ENCODE results near the gene FKBP1A. TPM values are rescaled to one million over a fixed set of nuclear protein-coding genes. Genes with fewer than 3 reads are reported as not detected.
"Not testable (repeated sequence)": the region's sequence is repeated elsewhere in the genome, so short reads cannot be mapped to it uniquely, and the experiment has no call there.

The FKBP1A gene
- total RNA-seq, 2 experiments from 2014 or later = 247 to 273 TPM

GRCh38 chr20:1403624-1404023, 10.8 kb upstream of the FKBP1A start:
- Mint-ChIP-seq H3K27ac (no peak overlapping the region), H3K27me3 (peaks cover 36% of the 10 kb centered on the region), H3K4me3 (no peak overlapping the region), H3K4me1 (peaks cover 8% of the 10 kb centered on the region), H3K9me3 (ENCODE audit: low read depth) (peaks cover 4% of the 10 kb centered on the region), H3K36me3 (peaks cover 3% of the 10 kb centered on the region)
- DNase-seq (no peak), ATAC-seq (no peak)
- CTCF ChIA-PET = interaction anchor here (1.2 kb wide), 1 partner anchor 34 kb away, joined by 3 read pairs; no protein-coding TSS in a partner anchor

- Mint-ChIP-seq H3K4me1 (peaks cover 8% of the 10 kb centered on the region), H3K36me3 (peaks cover 2% of the 10 kb centered on the region), H3K27me3 (peaks cover 44% of the 10 kb centered on the region), H3K9me3 (ENCODE audit: low read depth) (peaks cover 4% of the 10 kb centered on the region), H3K27ac (no peak overlapping the region), H3K4me3 (no peak overlapping the region)
- ATAC-seq = no peak
- no peak for DNase-seq
- CTCF ChIA-PET = interaction anchor here (1.3 kb wide), 1 partner anchor 101 kb away, joined by 3 read pairs; no protein-coding TSS in a partner anchor
Measured at GRCh38 chr20:1402149-1402548, 9.3 kb upstream of the FKBP1A start.

- Mint-ChIP-seq H3K9me3 (ENCODE audit: low read depth) (peaks cover 4% of the 10 kb centered on the region), H3K4me3 (no peak overlapping the region), H3K27ac (no peak overlapping the region), H3K36me3 (peaks cover 2% of the 10 kb centered on the region), H3K4me1 (peaks cover 14% of the 10 kb centered on the region), H3K27me3 (peaks cover 45% of the 10 kb centered on the region)
- DNase-seq (no peak), ATAC-seq (no peak)
- CTCF ChIA-PET = no interaction called here
Measured at GRCh38 chr20:1401451-1401907, 8.6 kb upstream of the FKBP1A start.

GRCh38 chr20:1399678-1400366, 7.0 kb upstream of the FKBP1A start:
- CTCF ChIA-PET = interaction anchor here (0.8 to 1.2 kb wide), 3 partner anchors 31 to 68 kb away, joined by 3 read pairs; no protein-coding TSS in a partner anchor
- Mint-ChIP-seq H3K4me1 (peaks cover 19% of the 10 kb centered on the region), H3K27me3 (peaks cover 48% of the 10 kb centered on the region)
- H3K27ac Mint-ChIP-seq; H3K4me3 Mint-ChIP-seq; ATAC-seq; H3K36me3 Mint-ChIP-seq; H3K9me3 Mint-ChIP-seq (ENCODE audit: low read depth); DNase-seq: not testable (repeated sequence)

GRCh38 chr20:1398185-1398584, 5.3 kb upstream of the FKBP1A start:
- H3K27ac Mint-ChIP-seq; DNase-seq; H3K4me3 Mint-ChIP-seq; H3K9me3 Mint-ChIP-seq (ENCODE audit: low read depth); H3K36me3 Mint-ChIP-seq; ATAC-seq: not testable (repeated sequence)
- CTCF ChIA-PET = interaction anchor here (0.8 to 2.4 kb wide), 5 partner anchors 8 to 172 kb away, joined by 3 to 12 read pairs (median 3); partner anchors contain the start of gene RAD21L1
- H3K27me3 Mint-ChIP-seq = peaks cover 46% of the 10 kb centered on the region
- peaks cover 26% of the 10 kb centered on the region for H3K4me1 Mint-ChIP-seq

- DNase-seq = no peak
- peaks cover 45% of the 10 kb centered on the region for H3K27me3 Mint-ChIP-seq
- CTCF ChIA-PET = interaction anchor here (0.8 to 2.5 kb wide), 6 partner anchors 9 to 172 kb away, joined by 3 to 12 read pairs (median 4); partner anchors contain the start of gene RAD21L1
- no peak for ATAC-seq
- no peaks in the 10 kb centered on the region for H3K36me3 Mint-ChIP-seq
- no peak overlapping the region for H3K27ac Mint-ChIP-seq
- H3K4me1 Mint-ChIP-seq = peaks cover 27% of the 10 kb centered on the region
- H3K9me3 Mint-ChIP-seq (ENCODE audit: low read depth) = peaks cover 4% of the 10 kb centered on the region
- H3K4me3 Mint-ChIP-seq = no peak overlapping the region
Measured at GRCh38 chr20:1397710-1398109, 4.9 kb upstream of the FKBP1A start.

- DNase-seq (no peak), ATAC-seq (no peak)
- no peaks in the 10 kb centered on the region for H3K9me3 Mint-ChIP-seq (ENCODE audit: low read depth)
- no peak overlapping the region for H3K27ac Mint-ChIP-seq
- H3K4me3 Mint-ChIP-seq = no peak overlapping the region
- CTCF ChIA-PET = interaction anchor here (2.4 to 2.5 kb wide), 2 partner anchors 39 to 40 kb away, joined by 9 to 12 read pairs; no protein-coding TSS in a partner anchor
- peaks cover 41% of the 10 kb centered on the region for H3K27me3 Mint-ChIP-seq
- no peaks in the 10 kb centered on the region for H3K36me3 Mint-ChIP-seq
- H3K4me1 Mint-ChIP-seq = peaks cover 22% of the 10 kb centered on the region
Measured at GRCh38 chr20:1396702-1397101, 3.8 kb upstream of the FKBP1A start.

- H3K27ac Mint-ChIP-seq = no peak overlapping the region
- H3K4me3 Mint-ChIP-seq = no peak overlapping the region
- no peak for ATAC-seq
- H3K9me3 Mint-ChIP-seq (ENCODE audit: low read depth) = no peaks in the 10 kb centered on the region
- peaks cover 26% of the 10 kb centered on the region for H3K4me1 Mint-ChIP-seq
- peaks cover under 1% of the 10 kb centered on the region for H3K36me3 Mint-ChIP-seq
- CTCF ChIA-PET = interaction anchor here (2.4 to 2.5 kb wide), 2 partner anchors 39 to 40 kb away, joined by 9 to 12 read pairs; no protein-coding TSS in a partner anchor
- no peak for DNase-seq
- peaks cover 41% of the 10 kb centered on the region for H3K27me3 Mint-ChIP-seq
Measured at GRCh38 chr20:1396264-1396663, 3.4 kb upstream of the FKBP1A start.

GRCh38 chr20:1394686-1395085, 1.8 kb upstream of the FKBP1A start:
- CTCF ChIA-PET = no interaction called here
- Mint-ChIP-seq H3K36me3 (peaks cover 6% of the 10 kb centered on the region), H3K9me3 (ENCODE audit: low read depth) (no peaks in the 10 kb centered on the region), H3K27me3 (peaks cover 32% of the 10 kb centered on the region), H3K4me1 (peaks cover 42% of the 10 kb centered on the region), H3K27ac (no peak overlapping the region), H3K4me3 (no peak overlapping the region)
- ATAC-seq (no peak), DNase-seq (no peak)

- Mint-ChIP-seq H3K27ac (peak overlapping the region; percentile 78), H3K27me3 (peaks cover 24% of the 10 kb centered on the region), H3K4me1 (peaks cover 52% of the 10 kb centered on the region), H3K9me3 (ENCODE audit: low read depth) (no peaks in the 10 kb centered on the region), H3K4me3 (peak overlapping the region; percentile 77), H3K36me3 (peaks cover 9% of the 10 kb centered on the region)
- DNase-seq (no peak), ATAC-seq (no peak)
- CTCF ChIA-PET = interaction anchor here (1.0 to 6.2 kb wide), 5 partner anchors 36 to 81 kb away, joined by 3 to 24 read pairs (median 4); partner anchors contain the start of gene NSFL1C
Measured at GRCh38 chr20:1393507-1393882, 641 bp upstream of the FKBP1A start.

- peaks cover 18% of the 10 kb centered on the region for H3K27me3 Mint-ChIP-seq
- peak overlapping the region; percentile 70 for H3K27ac Mint-ChIP-seq
- peaks cover 13% of the 10 kb centered on the region for H3K36me3 Mint-ChIP-seq
- H3K4me3 Mint-ChIP-seq = peak overlapping the region; percentile 84
- H3K4me1 Mint-ChIP-seq = peaks cover 62% of the 10 kb centered on the region
- H3K9me3 Mint-ChIP-seq (ENCODE audit: low read depth) = no peaks in the 10 kb centered on the region
- DNase-seq (no peak), ATAC-seq (peak; percentile 25)
- CTCF ChIA-PET = interaction anchor here (0.8 to 6.2 kb wide), 13 partner anchors 10 to 111 kb away, joined by 3 to 24 read pairs (median 4); partner anchors contain the start of gene NSFL1C
Measured at GRCh38 chr20:1392443-1392692, 486 bp downstream of the FKBP1A start.

- CTCF ChIA-PET = interaction anchor here (0.8 to 6.2 kb wide), 16 partner anchors 10 to 112 kb away, joined by 3 to 24 read pairs (median 4); partner anchors contain the start of gene NSFL1C
- Mint-ChIP-seq H3K9me3 (ENCODE audit: low read depth) (no peaks in the 10 kb centered on the region), H3K36me3 (peaks cover 13% of the 10 kb centered on the region), H3K4me3 (peak overlapping the region; percentile 84), H3K4me1 (peaks cover 65% of the 10 kb centered on the region), H3K27me3 (peaks cover 14% of the 10 kb centered on the region), H3K27ac (peak overlapping the region; percentile 70)
- DNase-seq (peak; percentile 55), ATAC-seq (no peak)
Measured at GRCh38 chr20:1391640-1392442, 1.0 kb downstream of the FKBP1A start.
